ENCODE measurements around the gene GLIPR1L1. TPM values are rescaled to one million over a fixed set of nuclear protein-coding genes. Genes with fewer than 3 reads are reported as not detected.
"Not testable (repeated sequence)": the region's sequence is repeated elsewhere in the genome, so short reads cannot be mapped to it uniquely, and the experiment has no call there.

The GLIPR1L1 gene
- total RNA-seq, 8 experiments from 2014 or later: 0.43 to 1.4 (median 0.81) TPM; not detected in 5

DNA sequence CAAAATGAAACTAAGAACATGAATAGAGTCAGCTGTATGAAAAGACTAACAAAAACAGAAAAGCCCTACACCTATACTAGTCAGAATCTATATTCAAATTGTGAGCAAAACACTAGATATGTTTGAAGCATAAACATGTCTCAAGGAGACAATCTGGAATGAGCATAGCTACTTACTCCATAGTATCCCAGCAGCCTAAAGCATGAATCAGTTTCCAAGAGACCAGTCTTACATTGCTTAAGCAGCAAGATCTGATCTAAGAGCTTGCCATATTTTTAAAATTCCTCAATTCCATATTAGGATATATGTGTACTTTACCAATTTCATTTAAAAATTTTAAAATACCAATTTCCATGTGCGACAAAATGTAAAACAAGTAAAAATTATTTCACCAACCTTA lies 12.0 kb upstream of the GLIPR1L1 start:
- ATAC-seq (replicated peaks in 6 of 8): peak in 1 of 8 experiments; percentile 31
- in situ Hi-C loops (cut with MboI; ENCODE audit: low pct_unique_long_range_greater_than_20kb in 2 of 9, low sequenced_read_pairs in 9 of 9, unreplicated experiment in 9 of 9): no loop called here
- Histone ChIP-seq H3K27ac (no peak overlapping the region), H3K4me1 (replicated peaks in 1 of 2) (no peaks in the 10 kb centered on the region), H3K4me3 (no peak overlapping the region)
- 0 to 20% (median 0%) methylated on average over 1 of the region's 1 CpG for WGBS, 10 experiments

DNA sequence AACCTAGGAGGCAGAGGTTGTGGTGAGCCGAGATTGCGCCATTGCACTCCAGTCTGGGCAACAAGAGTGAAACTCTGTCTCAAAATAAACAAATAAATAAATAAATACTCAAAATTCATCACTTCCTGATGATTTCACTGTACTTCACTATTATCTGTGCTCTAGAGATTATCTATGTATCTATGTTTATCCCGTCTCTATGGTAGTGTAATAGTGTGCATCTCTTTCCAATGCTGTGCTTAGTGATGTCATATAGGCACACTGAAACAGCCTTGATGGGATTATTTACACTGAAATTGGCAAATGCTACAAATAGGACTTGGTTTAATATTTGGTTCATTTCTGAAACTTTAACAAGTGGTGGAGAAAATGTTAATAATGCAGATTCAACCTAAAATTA lies 10.8 kb upstream of the GLIPR1L1 start:
- ATAC-seq (replicated peaks in 6 of 8): no peak
- Histone ChIP-seq H3K4me1 (replicated peaks in 1 of 2) (no peaks in the 10 kb centered on the region), H3K4me3 (no peak overlapping the region), H3K27ac (no peak overlapping the region)
- WGBS, 10 experiments: 80 to 100% (median 100%) methylated on average over 1 to 3 of the region's 3 CpGs; no CpG with 5 or more reads in 5 of the 10 experiments
- in situ Hi-C loops (cut with MboI; ENCODE audit: low pct_unique_long_range_greater_than_20kb in 2 of 9, low sequenced_read_pairs in 9 of 9, unreplicated experiment in 9 of 9): no loop called here

DNA sequence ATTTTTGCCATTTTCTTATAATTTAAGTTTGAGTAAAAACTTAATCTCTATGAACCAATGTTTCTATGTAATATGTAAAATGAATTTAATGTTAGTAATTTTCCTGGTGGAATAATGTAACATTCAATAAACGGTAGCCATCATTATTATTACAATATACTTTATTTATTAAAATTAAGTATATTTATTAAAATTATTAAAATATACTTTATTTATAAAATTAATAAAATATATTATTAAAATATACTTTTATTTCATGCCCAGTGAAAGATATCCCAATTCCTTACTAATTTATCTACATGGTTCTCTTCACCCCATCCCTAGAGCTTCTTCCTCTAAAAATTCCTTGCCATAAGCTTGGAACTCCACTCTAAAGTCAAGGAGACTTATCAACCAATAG lies 6.8 kb upstream of the GLIPR1L1 start:
- ATAC-seq (replicated peaks in 6 of 8): no peak
- no peaks in the 10 kb centered on the region for H3K4me1 ChIP-seq (replicated peaks in 1 of 2)
- H3K4me3 ChIP-seq: no peak overlapping the region
- in situ Hi-C loops (cut with MboI; ENCODE audit: low pct_unique_long_range_greater_than_20kb in 2 of 9, low sequenced_read_pairs in 9 of 9, unreplicated experiment in 9 of 9): no loop called here
- 79 to 100% (median 93%) methylated on average over 1 of the region's 1 CpG; no CpG with 5 or more reads in 1 of the 10 experiments for WGBS, 10 experiments
- H3K27ac ChIP-seq: no peak overlapping the region

DNA sequence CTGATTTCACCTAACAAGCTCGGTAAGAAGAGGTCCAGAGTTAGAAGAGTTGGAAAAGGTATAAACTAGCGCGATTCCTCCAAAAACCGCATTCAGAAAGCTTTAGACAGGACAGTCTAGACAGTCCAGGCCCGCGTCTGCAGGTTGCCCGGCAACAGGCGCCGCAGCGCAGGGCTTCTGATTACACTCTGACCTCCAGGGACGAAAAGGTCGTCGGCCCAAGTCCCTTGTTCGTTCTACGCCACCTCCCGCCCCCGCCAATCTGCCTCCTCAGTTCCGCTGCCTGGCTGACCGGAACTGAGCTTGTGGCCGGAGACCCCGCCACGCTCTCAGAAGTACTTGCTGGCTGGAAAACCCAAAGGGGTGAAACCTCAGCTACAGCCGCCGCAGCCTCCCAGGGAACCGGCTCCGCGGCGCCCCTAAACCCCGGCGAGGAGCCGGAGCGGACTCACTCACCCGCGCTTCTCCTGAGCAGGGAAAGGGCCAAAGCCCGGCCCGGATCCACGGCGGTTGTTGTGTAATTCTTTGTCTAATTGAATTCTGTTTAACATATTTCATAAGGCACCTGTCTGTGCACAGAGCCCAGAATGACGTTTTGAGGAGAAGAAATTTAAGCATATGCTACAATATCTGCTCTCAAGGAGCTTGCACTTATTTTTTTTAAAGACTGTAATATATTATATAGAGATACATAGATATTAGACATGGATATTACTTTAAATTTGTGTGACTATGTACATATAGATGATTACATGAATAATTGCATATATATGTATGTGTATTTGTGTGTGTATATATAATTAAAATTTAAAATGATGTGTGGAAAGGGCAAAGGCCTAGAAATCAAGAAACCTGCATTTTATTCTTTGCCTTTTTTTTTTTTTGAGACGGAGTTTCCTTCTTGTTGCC lies 4.3 kb upstream of the GLIPR1L1 start, which contains the start of gene CAPS2:
Gene CAPS2 (minus strand): TSS at position 407 of the 909 bp plus-strand sequence. CDS start 3,826 bp downstream, outside the sequence.
- peak within 1 kb of the TSS; percentile 43 to 81 (median 60) for H3K4me3 ChIP-seq

DNA sequence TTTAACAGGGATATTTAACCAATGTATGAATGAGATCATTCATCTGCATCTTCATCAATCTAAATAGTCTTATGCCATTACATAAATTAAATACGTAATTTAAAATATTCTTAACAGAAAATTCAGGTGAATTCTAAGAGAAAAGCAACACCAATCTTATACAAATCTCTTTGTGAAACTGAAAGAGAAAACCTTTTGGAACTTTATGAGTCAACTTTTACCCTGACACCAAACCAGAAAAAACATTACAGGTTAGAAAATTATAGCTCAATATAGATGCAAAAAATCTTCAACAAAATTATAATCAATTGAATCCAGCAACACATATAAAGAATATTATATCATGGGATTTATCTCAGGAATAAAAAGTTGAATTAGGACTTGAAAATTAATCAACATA lies 3.4 kb downstream of the GLIPR1L1 start:
- 38 to 100% (median 90%) methylated on average over 1 of the region's 1 CpG; no CpG with 5 or more reads in 1 of the 10 experiments for WGBS, 10 experiments
- H3K4me1 ChIP-seq (replicated peaks in 1 of 2): no peaks in the 10 kb centered on the region
- no peak overlapping the region for H3K27ac ChIP-seq
- in situ Hi-C loops (cut with MboI; ENCODE audit: low pct_unique_long_range_greater_than_20kb in 2 of 9, low sequenced_read_pairs in 9 of 9, unreplicated experiment in 9 of 9): no loop called here
- no peak overlapping the region for H3K4me3 ChIP-seq
- no peak for ATAC-seq (replicated peaks in 6 of 8)

More for the DNA sequence above, 4.3 kb upstream of the GLIPR1L1 start, which contains the start of gene CAPS2:
- in situ Hi-C loops (cut with MboI; ENCODE audit: low pct_unique_long_range_greater_than_20kb in 2 of 9, low sequenced_read_pairs in 9 of 9, unreplicated experiment in 9 of 9): no loop called here
- no peaks in the 10 kb centered on the region for H3K4me1 ChIP-seq (replicated peaks in 1 of 2)
- peak within 1 kb of the TSS in 1 of 2 donors; percentile 15 for H3K27ac ChIP-seq
- ATAC-seq (replicated peaks in 6 of 8): peak; percentile 83 to 98 (median 94)
- 0 to 71% (median 1%) methylated on average over 1 to 14 of the region's 40 CpGs; no CpG with 5 or more reads in 2 of the 10 experiments for WGBS, 10 experiments

DNA sequence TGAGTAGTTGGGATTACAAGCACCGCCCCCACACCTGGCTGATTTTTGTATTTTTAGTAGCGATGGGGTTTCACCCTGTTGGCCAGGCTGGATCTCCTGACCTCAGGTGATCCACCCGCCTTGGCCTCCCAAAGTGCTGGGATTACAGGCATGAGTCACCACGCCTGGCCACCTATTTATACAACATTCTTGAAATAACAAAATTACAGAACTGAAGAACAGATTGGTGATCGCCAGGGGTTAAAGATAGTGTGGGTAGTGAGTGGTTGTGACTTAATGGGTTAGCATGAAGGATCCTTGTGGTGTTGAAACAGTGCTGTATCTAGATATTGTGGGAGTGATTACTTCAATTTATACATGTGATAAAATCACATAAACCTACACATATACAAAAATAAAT lies 7.4 kb downstream of the GLIPR1L1 start:
- 80 to 100% (median 100%) methylated on average over 1 to 4 of the region's 5 CpGs; no CpG with 5 or more reads in 5 of the 10 experiments for WGBS, 10 experiments
- Histone ChIP-seq H3K27ac (no peak overlapping the region), H3K4me3 (no peak overlapping the region), H3K4me1 (replicated peaks in 1 of 2) (no peaks in the 10 kb centered on the region)
- in situ Hi-C loops (cut with MboI; ENCODE audit: low pct_unique_long_range_greater_than_20kb in 2 of 9, low sequenced_read_pairs in 9 of 9, unreplicated experiment in 9 of 9): no loop called here
- no peak for ATAC-seq (replicated peaks in 6 of 8)

DNA sequence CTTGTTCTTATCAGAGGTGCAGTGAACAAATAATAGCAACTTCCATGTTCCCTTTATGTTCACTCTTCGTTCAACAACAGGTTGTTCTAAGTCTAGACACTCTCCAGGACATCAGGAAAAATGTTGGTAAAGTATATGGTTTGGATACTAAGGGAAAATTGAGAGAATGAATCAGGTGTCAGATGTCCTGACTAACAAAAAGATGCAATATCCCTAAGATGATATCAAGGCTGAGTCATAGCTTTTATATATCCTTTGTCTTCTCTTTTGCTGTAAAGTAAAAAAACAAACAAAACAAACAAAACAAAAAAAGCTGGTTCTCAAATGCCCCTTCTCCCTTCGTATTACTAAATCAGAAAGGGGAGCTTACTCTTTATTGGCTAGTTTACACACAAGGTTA lies 11.1 kb downstream of the GLIPR1L1 start:
- ATAC-seq (replicated peaks in 6 of 8): no peak
- 29 to 100% (median 57%) methylated on average over 1 to 2 of the region's 2 CpGs for WGBS, 10 experiments
- Histone ChIP-seq H3K4me1 (replicated peaks in 1 of 2) (no peaks in the 10 kb centered on the region), H3K27ac (no peak overlapping the region), H3K4me3 (no peak overlapping the region)
- in situ Hi-C loops (cut with MboI; ENCODE audit: low pct_unique_long_range_greater_than_20kb in 2 of 9, low sequenced_read_pairs in 9 of 9, unreplicated experiment in 9 of 9): no loop called here

DNA sequence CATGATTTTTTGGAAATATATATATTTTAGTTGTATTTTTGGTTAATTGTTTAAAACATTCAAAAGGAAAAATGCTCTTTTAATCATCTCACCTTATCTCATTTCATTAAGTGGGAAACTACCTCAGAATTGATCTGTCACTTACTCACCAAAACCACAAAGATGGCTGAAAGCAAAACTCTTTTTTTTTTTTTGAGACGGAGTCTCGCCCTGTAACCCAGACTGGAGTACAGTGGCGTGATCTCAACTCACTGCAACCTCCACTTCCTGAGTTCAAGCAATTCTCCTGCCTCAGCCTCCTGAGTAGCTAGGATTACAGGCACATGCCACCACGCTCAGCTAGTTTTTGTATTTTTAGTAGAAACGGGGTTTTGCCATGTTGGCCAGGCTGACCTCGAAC lies 11.7 kb downstream of the GLIPR1L1 start:
- H3K27ac ChIP-seq; H3K4me1 ChIP-seq (replicated peaks in 1 of 2); H3K4me3 ChIP-seq; in situ Hi-C loops (cut with MboI; ENCODE audit: low pct_unique_long_range_greater_than_20kb in 2 of 9, low sequenced_read_pairs in 9 of 9, unreplicated experiment in 9 of 9); ATAC-seq (replicated peaks in 6 of 8): not testable (repeated sequence)
- 71 to 100% (median 94%) methylated on average over 2 to 6 of the region's 6 CpGs for WGBS, 10 experiments

DNA sequence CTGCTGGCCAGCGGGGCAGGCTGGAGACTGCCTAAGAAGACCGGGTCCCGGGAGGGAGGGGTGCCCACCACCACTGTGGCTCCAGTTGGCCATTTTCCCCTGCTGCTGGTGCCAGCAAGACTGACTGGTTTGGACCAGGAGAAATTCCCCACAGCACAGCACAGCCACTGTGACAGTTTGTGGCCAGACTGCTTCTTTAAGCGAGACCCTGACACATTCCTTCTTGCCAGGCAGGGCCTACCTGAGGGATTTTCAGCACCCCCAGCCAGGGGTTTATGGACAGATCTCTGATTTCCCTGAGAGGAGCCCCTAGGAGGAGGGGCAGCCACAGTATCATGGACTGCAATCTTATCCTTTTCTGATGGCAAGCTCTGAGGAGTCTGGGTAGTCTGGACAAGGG lies 15.5 kb downstream of the GLIPR1L1 start:
- Histone ChIP-seq H3K27ac (no peak overlapping the region), H3K4me3 (no peak overlapping the region), H3K4me1 (replicated peaks in 1 of 2) (no peaks in the 10 kb centered on the region)
- in situ Hi-C loops (cut with MboI; ENCODE audit: low pct_unique_long_range_greater_than_20kb in 2 of 9, low sequenced_read_pairs in 9 of 9, unreplicated experiment in 9 of 9): no loop called here
- no peak for ATAC-seq (replicated peaks in 6 of 8)
- 63 to 95% (median 83%) methylated on average over 1 to 4 of the region's 4 CpGs; no CpG with 5 or more reads in 3 of the 10 experiments for WGBS, 10 experiments

DNA sequence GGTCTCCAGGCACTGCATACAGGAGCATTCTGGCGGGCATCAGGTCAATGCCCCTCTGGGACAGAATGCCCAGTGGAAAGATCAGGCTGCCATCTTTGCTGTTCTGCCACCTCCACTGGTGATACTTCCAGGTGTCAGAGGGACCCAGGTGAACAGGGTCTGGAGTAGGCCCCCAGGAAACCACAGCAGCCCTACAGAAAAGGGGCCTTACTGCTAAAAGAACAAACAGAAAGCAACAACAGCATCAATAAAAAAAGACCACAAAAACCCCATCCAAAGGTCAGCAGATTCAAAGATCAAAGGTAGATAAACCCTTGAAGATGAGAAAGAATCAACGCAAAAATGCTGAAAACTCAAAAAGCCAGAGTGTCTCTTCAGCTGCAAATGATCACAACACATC lies 15.9 kb downstream of the GLIPR1L1 start:
- Histone ChIP-seq H3K4me3 (no peak overlapping the region), H3K27ac (no peak overlapping the region), H3K4me1 (replicated peaks in 1 of 2) (no peaks in the 10 kb centered on the region)
- in situ Hi-C loops (cut with MboI; ENCODE audit: low pct_unique_long_range_greater_than_20kb in 2 of 9, low sequenced_read_pairs in 9 of 9, unreplicated experiment in 9 of 9): no loop called here
- WGBS, 10 experiments: 40 to 100% (median 86%) methylated on average over 1 to 2 of the region's 2 CpGs; no CpG with 5 or more reads in 4 of the 10 experiments
- ATAC-seq (replicated peaks in 6 of 8): no peak

DNA sequence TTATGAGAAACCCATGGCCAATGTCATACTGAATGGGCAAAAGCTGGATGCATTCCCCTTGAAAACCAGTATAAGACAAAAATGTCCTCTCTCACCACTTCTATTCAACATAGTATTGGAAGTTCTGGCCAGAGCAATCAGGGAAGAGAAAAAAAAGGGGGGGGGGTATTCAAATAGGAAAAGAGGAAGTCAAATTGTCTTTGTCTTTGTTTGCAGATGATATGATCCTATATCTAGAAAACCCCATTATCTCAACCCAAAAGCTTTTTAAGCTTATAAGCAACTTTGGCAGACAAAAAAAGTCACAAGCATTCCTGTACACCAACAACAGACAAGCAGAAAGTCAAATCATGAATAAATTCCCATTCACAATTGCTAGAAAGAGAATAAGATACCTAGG lies 19.5 kb downstream of the GLIPR1L1 start:
- Histone ChIP-seq H3K4me1 (replicated peaks in 1 of 2) (no peaks in the 10 kb centered on the region), H3K4me3 (no peak overlapping the region), H3K27ac (no peak overlapping the region)
- ATAC-seq (replicated peaks in 6 of 8): no peak
- in situ Hi-C loops (cut with MboI; ENCODE audit: low pct_unique_long_range_greater_than_20kb in 2 of 9, low sequenced_read_pairs in 9 of 9, unreplicated experiment in 9 of 9): no loop called here

DNA sequence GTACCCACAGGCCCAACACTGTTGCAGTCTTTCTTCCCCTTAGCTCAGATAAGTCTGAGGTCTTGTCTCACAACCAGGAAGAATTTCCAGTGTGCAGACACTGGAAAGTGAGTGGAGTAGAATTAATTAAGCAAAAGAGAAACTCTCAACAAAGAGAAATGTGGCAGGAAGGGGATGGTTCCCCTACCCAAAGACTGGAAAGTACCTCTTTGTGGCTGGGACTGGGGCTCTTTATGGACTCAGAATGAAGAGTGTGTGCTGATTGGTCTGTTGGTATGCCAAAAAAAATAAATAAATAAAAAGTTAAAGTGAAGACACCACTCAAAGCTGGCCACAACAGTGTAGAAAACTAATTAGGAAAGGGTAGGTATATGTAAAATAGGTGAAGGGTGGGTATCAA lies 26.4 kb downstream of the GLIPR1L1 start:
- H3K4me1 ChIP-seq (replicated peaks in 1 of 2): no peaks in the 10 kb centered on the region
- in situ Hi-C loops (cut with MboI; ENCODE audit: low pct_unique_long_range_greater_than_20kb in 2 of 9, low sequenced_read_pairs in 9 of 9, unreplicated experiment in 9 of 9): no loop called here
- no peak for ATAC-seq (replicated peaks in 6 of 8)
- H3K27ac ChIP-seq: no peak overlapping the region
- no peak overlapping the region for H3K4me3 ChIP-seq

DNA sequence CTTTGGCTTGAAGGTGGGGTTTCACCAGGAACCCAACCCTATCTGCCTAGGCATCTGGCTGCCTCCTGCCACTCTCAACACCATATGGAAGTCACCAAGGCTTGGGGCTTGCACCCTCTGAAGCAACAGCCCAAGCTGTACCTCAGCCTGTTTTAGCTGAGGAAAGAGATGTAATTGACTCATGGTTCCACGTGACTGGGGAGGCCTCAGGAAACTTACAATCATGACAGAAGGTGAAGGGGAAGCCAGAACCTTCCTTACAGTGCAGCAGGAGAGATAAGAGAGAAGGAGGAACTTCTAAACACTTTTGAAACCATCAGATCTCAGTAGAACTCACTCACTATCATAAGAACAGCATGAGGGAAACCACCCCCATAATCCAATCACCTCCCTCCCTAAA lies 26.9 kb downstream of the GLIPR1L1 start:
- Histone ChIP-seq H3K4me3 (no peak overlapping the region), H3K27ac (no peak overlapping the region), H3K4me1 (replicated peaks in 1 of 2) (no peaks in the 10 kb centered on the region)
- WGBS, 10 experiments: 33 to 63% methylated on average over 1 of the region's 1 CpG; no CpG with 5 or more reads in 8 of the 10 experiments
- in situ Hi-C loops (cut with MboI; ENCODE audit: low pct_unique_long_range_greater_than_20kb in 2 of 9, low sequenced_read_pairs in 9 of 9, unreplicated experiment in 9 of 9): no loop called here
- no peak for ATAC-seq (replicated peaks in 6 of 8)

DNA sequence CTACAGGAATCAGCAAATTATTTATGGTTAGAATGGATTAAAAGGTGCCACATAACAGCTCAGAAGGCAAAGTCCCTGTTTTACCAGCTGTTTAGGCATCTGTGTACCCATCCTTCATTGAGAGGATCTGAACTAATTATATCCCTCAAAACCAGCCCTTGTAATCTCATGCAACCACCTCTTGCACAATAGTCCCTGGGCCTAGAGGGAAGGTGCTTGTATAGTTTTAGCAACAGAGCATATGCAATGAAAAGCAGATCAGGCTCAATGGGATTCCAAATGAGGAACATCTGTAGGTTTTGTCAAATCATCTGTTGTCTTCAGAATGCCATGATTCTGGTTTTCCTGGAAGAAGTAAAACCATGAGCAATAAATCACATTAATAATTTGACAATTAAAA lies 30.4 kb downstream of the GLIPR1L1 start:
- H3K27ac ChIP-seq: no peak overlapping the region
- ATAC-seq (replicated peaks in 6 of 8): peak in 2 of 8 experiments; percentile 76 to 88
- in situ Hi-C loops (cut with MboI; ENCODE audit: low pct_unique_long_range_greater_than_20kb in 2 of 9, low sequenced_read_pairs in 9 of 9, unreplicated experiment in 9 of 9): no loop called here
- H3K4me3 ChIP-seq: no peak overlapping the region
- H3K4me1 ChIP-seq (replicated peaks in 1 of 2): no peaks in the 10 kb centered on the region

All from motor neuron (in vitro differentiated cells).